SU-DHL-6 (cell line): Measurements from ENCODE around the gene CHRNA4.

Experiments
- CTCF ChIP-seq: fragments of 200-600 bp; sonication (generic); IDR thresholded peaks from one replicate; pipeline ENCODE4 v1.5.1; 2017; ENCODE audit warnings: antibody characterized with exemption, mild to moderate bottlenecking, low read length, moderate library complexity; ENCODE audit not compliant: insufficient read depth, poor library complexity, severe bottlenecking
- EZH2phosphoT487 ChIP-seq: fragments of 200-600 bp; sonication (generic), shearing (Covaris generic); conservative IDR thresholded peaks from 2 replicates; pipeline ENCODE4 v1.6.1; 2018; ENCODE audit warnings: mild to moderate bottlenecking, antibody characterized with exemption, low read length, moderate library complexity, mixed read lengths

GRCh38 chr20:63352811-63353221, 8.3 kb downstream of the CHRNA4 start:
- TF ChIP-seq EZH2phosphoT487, result no peak
- TF ChIP-seq CTCF, result no peak
